ENCODE data around the gene PIP5KL1.

- no peak for TF ChIP-seq CTCF (IDR thresholded peaks at IDR 0.05; ENCODE audit: low read length)
- TF ChIP-seq EZH2phosphoT487 (IDR thresholded peaks at IDR 0.05; ENCODE audit: low read length) = no peak
Observed at GRCh38 chr9:127875306-127875966, 55.1 kb downstream of the PIP5KL1 start.

Measured in MM.1S (cell line).